NCI-H1436 treated with DMSO at 0.1 percent for 48 hours (cell line): Measurements from ENCODE around the gene CGB7.
"Not testable (repeated sequence)": the region's sequence is repeated elsewhere in the genome, so short reads cannot be mapped to it uniquely, and the experiment has no call there.

Source experiments
- DNase-seq: peaks from one replicate; lab custom pipeline; 2025; lab: John Stamatoyannopoulos, UW

Gene CGB7

GRCh38 chr19:49057636-49058234, at the start of gene CGB7:
TSS of gene CGB7 (minus strand) at chr19:49057749. CDS start at chr19:49055375, 2,374 bp downstream.
- no peak for DNase-seq

- DNase-seq: no peak
These were observed 49.1 kb upstream of the CGB7 start for GRCh38 chr19:49106648-49107135.

GRCh38 chr19:49104229-49104864, 46.8 kb upstream of the CGB7 start:
- DNase-seq: no peak

GRCh38 chr19:49103331-49104085, 46.0 kb upstream of the CGB7 start:
- no peak for DNase-seq

GRCh38 chr19:49102303-49102702, 44.8 kb upstream of the CGB7 start:
- no peak for DNase-seq

GRCh38 chr19:49101160-49101559, 43.6 kb upstream of the CGB7 start:
- no peak for DNase-seq

- DNase-seq: no peak
These were observed 41.2 kb upstream of the CGB7 start for GRCh38 chr19:49098795-49099194.

- DNase-seq: no peak
These were observed 40.1 kb upstream of the CGB7 start for GRCh38 chr19:49097453-49098288.

GRCh38 chr19:49094505-49095482, 37.2 kb upstream of the CGB7 start:
- DNase-seq: no peak

- DNase-seq: no peak
These were observed 35.1 kb upstream of the CGB7 start for GRCh38 chr19:49092686-49093085.

GRCh38 chr19:49091391-49092038, 34.0 kb upstream of the CGB7 start:
- DNase-seq: no peak

GRCh38 chr19:49086296-49086695, 28.7 kb upstream of the CGB7 start:
- DNase-seq: no peak

GRCh38 chr19:49085868-49086232, 28.3 kb upstream of the CGB7 start:
- no peak for DNase-seq

- DNase-seq: peak; percentile 98
These were observed 27.7 kb upstream of the CGB7 start, which contains the start of gene SNRNP70 for GRCh38 chr19:49085020-49085867. TSS of gene SNRNP70 (plus strand) at chr19:49085451. CDS start at chr19:49086415, 964 bp downstream.

GRCh38 chr19:49084206-49085019, 26.9 kb upstream of the CGB7 start:
- no peak for DNase-seq

GRCh38 chr19:49081273-49081672, 23.7 kb upstream of the CGB7 start:
- DNase-seq: no peak

GRCh38 chr19:49080392-49080791, 22.8 kb upstream of the CGB7 start:
- no peak for DNase-seq

- not testable (repeated sequence) for DNase-seq
These were observed 17.3 kb upstream of the CGB7 start for GRCh38 chr19:49074869-49075268.
